ENCODE results near the gene TSNAXIP1. TPM values are rescaled to one million over a fixed set of nuclear protein-coding genes. Genes with fewer than 3 reads are reported as not detected.
"Not testable (repeated sequence)": the region's sequence is repeated elsewhere in the genome, so short reads cannot be mapped to it uniquely, and the experiment has no call there.

Gene TSNAXIP1
- total RNA-seq, 1 donor from 2014 or later, result 0.52 TPM

DNA sequence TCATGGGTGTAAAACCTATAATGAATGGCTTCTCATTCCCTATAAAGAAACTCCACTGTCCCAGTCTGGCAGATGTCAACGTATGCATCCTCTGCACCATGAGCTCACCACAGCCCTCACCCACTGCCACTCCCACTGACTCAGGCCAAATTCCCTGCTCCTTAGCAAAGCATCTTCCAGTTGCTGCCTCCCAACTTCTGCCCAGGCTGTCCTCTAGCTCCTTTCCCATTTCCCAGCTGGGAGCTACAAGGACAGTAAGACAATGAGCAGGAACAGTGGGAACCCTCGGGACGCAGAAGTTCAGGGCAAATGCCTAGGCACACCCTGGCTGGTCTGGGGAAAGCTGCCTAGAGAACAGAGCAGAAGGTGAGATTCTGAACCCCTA is 26.3 kb downstream of the TSNAXIP1 start:
- no peak for DNase-seq (ENCODE audit: low read depth)
- TF ChIP-seq, protein P1, sequence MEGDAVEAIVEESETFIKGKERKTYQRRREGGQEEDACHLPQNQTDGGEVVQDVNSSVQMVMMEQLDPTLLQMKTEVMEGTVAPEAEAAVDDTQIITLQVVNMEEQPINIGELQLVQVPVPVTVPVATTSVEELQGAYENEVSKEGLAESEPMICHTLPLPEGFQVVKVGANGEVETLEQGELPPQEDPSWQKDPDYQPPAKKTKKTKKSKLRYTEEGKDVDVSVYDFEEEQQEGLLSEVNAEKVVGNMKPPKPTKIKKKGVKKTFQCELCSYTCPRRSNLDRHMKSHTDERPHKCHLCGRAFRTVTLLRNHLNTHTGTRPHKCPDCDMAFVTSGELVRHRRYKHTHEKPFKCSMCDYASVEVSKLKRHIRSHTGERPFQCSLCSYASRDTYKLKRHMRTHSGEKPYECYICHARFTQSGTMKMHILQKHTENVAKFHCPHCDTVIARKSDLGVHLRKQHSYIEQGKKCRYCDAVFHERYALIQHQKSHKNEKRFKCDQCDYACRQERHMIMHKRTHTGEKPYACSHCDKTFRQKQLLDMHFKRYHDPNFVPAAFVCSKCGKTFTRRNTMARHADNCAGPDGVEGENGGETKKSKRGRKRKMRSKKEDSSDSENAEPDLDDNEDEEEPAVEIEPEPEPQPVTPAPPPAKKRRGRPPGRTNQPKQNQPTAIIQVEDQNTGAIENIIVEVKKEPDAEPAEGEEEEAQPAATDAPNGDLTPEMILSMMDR (conservative IDR thresholded peaks at IDR 0.05; ENCODE audit: low read depth, low read length), result no peak

GRCh38 chr16:67833415-67834241 is 26.9 kb downstream of the TSNAXIP1 start:
- TF ChIP-seq, protein P1 (conservative IDR thresholded peaks at IDR 0.05; ENCODE audit: low read depth, low read length), result no peak
- no peak for DNase-seq (ENCODE audit: low read depth)
- H3K4me3 ChIP-seq (ENCODE audit: low read depth, low read length), result peak overlapping the region; percentile 84

More for the DNA sequence above, 26.3 kb downstream of the TSNAXIP1 start:
- H3K4me3 ChIP-seq (ENCODE audit: low read depth, low read length), result peak overlapping the region; percentile 84

GRCh38 chr16:67834242-67834614 is 27.5 kb downstream of the TSNAXIP1 start:
- no peak for DNase-seq (ENCODE audit: low read depth)
- peak overlapping the region; percentile 84 for H3K4me3 ChIP-seq (ENCODE audit: low read depth, low read length)
- TF ChIP-seq, protein P1 (conservative IDR thresholded peaks at IDR 0.05; ENCODE audit: low read depth, low read length), result no peak

DNA sequence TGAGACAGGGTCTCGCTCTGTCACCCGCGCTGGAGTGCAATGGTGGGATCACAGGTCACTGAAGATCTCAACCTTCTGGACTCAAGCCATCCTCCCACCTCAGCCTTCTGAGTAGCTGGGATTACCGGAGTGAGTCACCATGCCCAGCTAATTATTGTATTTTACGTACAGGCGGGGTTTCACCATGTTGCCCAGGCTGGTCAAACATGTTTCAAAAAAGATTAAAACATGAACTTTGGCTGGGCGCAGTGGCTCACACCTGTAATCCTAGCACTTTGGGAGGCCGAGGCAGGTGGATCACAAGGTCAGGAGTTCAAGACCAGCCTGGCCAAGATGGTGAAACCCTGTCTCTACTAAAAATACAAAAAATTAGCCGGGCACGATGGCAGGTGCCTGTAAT is 30.5 kb downstream of the TSNAXIP1 start:
- H3K4me3 ChIP-seq (ENCODE audit: low read depth, low read length); DNase-seq (ENCODE audit: low read depth): not testable (repeated sequence)

- no peak overlapping the region for H3K4me3 ChIP-seq (ENCODE audit: low read depth, low read length)
- DNase-seq (ENCODE audit: low read depth), result no peak
- TF ChIP-seq, protein P1 (conservative IDR thresholded peaks at IDR 0.05; ENCODE audit: low read depth, low read length), result no peak
Observed at GRCh38 chr16:67837811-67838210, 31.1 kb downstream of the TSNAXIP1 start.

GRCh38 chr16:67841198-67841815 is 34.6 kb downstream of the TSNAXIP1 start:
- no peak for DNase-seq (ENCODE audit: low read depth)
- H3K4me3 ChIP-seq (ENCODE audit: low read depth, low read length), result peak overlapping the region; percentile 92
- TF ChIP-seq, protein P1 (conservative IDR thresholded peaks at IDR 0.05; ENCODE audit: low read depth, low read length), result no peak

DNA sequence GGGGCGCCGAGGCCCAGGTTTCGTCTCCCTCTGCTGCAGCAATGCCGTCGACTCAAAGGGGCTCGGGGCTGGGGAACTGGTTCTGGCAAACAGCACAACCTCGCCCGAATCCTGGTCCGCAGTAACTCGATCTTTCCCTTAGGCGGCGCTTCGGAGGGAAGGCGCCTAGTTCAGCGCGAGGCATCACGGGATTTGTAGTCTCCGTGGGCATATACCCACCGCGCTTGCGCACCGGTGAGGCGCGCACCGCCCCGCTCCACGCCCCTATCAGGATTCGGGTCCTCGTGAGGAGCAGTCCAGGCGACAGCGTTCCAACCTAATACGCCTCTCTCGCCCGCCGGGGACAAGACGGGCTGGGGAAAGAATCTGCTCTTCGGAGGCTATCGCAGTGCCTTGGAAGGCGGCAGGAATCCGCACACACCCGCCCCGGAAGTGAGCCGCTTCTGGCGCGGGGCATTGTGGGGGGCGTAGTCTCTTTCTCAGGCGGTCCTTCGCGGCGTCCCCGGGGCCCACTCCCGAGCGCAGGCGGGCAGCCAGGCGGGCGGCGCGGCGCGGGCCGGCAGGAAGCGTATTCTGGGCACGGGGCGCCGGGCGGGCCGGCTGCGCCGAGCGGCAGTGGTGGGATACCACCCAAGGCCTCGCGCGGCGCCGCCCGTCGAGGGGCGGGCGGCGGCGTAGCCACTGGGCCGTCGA is 35.3 kb downstream of the TSNAXIP1 start, which contains the start of gene THAP11:
THAP11 (plus strand) TSS at position 505 of the 693 bp plus-strand sequence. CDS start 235 bp downstream, outside the sequence.
- H3K4me3 ChIP-seq (ENCODE audit: low read depth, low read length), result peak within 1 kb of the TSS; percentile 92
- no peak for DNase-seq (ENCODE audit: low read depth)
- TF ChIP-seq, protein P1 (conservative IDR thresholded peaks at IDR 0.05; ENCODE audit: low read depth, low read length), result peak; percentile 74
